Naive B cell (primary cell): ENCODE results near the gene GLRA3. TPM values are rescaled to one million over a fixed set of nuclear protein-coding genes. Genes with fewer than 3 reads are reported as not detected.

Experiments used
- ATAC-seq, 2 donors: fragments of 150-1000 bp; cut with Tn5 transposase; 2 replicates each; pipeline ENCODE4 v1.10.0; 2021; ENCODE audit warnings: low read depth in 2 of 2, mild to moderate bottlenecking in 2 of 2, moderate library complexity in 2 of 2
- DNase-seq: peaks from one replicate; pipeline ENCODE4 v3.0.0; 2022
- H3K27ac Mint-ChIP-seq, 6 donors: one replicate each; pipeline ENCODE4 v1.8.0; 2020 to 2022; ENCODE audit warnings: mild to moderate bottlenecking in 6 of 6, mixed read lengths in 6 of 6, moderate library complexity in 5 of 6, inconsistent platforms in 2 of 6
- H3K27me3 Mint-ChIP-seq, 3 donors: one replicate each; pipeline ENCODE4 v1.8.0; 2021 to 2022; ENCODE audit warnings: mixed read lengths in 3 of 3, mild to moderate bottlenecking in 1 of 3
- H3K36me3 Mint-ChIP-seq, 2 donors: one replicate each; pipeline ENCODE4 v1.8.0; 2020 to 2022; ENCODE audit warnings: mixed read lengths in 2 of 2, inconsistent platforms in 1 of 2, mild to moderate bottlenecking in 1 of 2
- H3K4me1 Mint-ChIP-seq, 3 donors: one replicate each; pipeline ENCODE4 v1.8.0; 2020 to 2022; ENCODE audit warnings: mixed read lengths in 3 of 3, inconsistent platforms in 1 of 3, mild to moderate bottlenecking in 1 of 3, moderate library complexity in 1 of 3
- H3K4me3 Mint-ChIP-seq, 8 donors: one replicate each; pipeline ENCODE4 v1.8.0; 2020 to 2022; ENCODE audit warnings: mild to moderate bottlenecking in 8 of 8, mixed read lengths in 8 of 8, moderate library complexity in 8 of 8, inconsistent platforms in 2 of 8
- H3K9me3 Mint-ChIP-seq, 7 donors: one replicate each; pipeline ENCODE4 v1.8.0; 2020 to 2022; ENCODE audit warnings: mixed read lengths in 7 of 7, mild to moderate bottlenecking in 5 of 7, inconsistent platforms in 2 of 7, moderate library complexity in 1 of 7
- polyA plus RNA-seq, 6 donors: library from polyadenylated mRNA; unstranded; fragments of 300-500 nt; fragmentation: Illumina TruSeq; gene quantifications; one replicate each; pipeline ENCODE4 v1.2.3, GENCODE V29; 2021; ENCODE audit warnings: low read depth in 6 of 6

GLRA3 gene
- polyA plus RNA-seq, 6 donors from 2014 or later, result 0.04 TPM; not detected in 5

DNA sequence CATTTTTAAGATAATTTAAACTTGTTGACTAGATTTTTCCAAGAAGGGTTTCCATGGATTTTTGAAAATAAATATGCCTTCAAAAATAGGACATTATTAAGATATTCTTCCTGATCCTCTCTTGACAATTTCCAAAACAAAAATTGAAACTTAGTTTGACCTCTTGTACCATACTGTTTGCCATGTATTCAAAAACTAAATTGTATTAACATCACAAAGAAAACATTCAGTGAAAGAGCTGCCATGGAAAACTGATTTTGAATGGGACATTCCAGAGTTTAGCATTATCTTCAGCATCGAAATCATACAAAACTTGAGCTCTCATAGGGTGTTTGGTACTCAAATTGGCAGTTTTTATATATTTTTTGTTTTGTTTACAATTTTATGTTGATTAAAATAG is 238.7 kb downstream of the GLRA3 start:
- Mint-ChIP-seq H3K4me3 (no peak overlapping the region), H3K9me3 (peaks cover 0 to 7% (median 2%) of the 10 kb centered on the region in 7 donors), H3K27ac (no peak overlapping the region), H3K27me3 (no peaks in the 10 kb centered on the region), H3K36me3 (no peaks in the 10 kb centered on the region), H3K4me1 (peaks cover 0 to 10% (median 0%) of the 10 kb centered on the region in 3 donors)
- DNase-seq (no peak), ATAC-seq (no peak)

Other genes starting within 250 kb of the GLRA3 start
- under 1 TPM in 2 of 6 donors, not detected in 4; 0.16 to 0.29 TPM for gene ADAM29, start 89.1 kb upstream of the GLRA3 start, polyA plus RNA-seq